ENCODE measurements around the gene ZRANB3.

DNA sequence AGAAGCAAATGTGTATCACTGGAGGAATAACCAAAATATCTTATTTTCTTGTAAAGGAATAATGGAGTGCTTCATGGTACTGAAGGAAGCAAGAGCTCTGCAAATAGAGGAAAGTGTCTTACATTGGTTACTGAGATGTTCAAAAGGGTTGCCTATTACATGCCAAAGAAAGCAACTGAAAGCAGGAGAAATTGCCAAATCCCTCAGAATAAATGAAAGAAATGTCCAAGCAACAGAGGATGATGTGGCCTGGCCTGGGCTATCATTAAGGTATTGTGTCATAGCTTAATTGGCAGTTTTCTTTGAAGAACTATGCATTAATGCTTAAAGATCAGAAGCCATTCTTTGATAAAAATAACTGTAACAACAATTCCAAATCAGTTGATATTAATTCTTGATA lies 305.2 kb downstream of the ZRANB3 start:
- TF ChIP-seq EZH2 (IDR thresholded peaks at IDR 0.05) (no peak), POLR2AphosphoS5 (IDR thresholded peaks at IDR 0.05; ENCODE audit: borderline replicate concordance, low read depth, low read length) (no peak)
